ENCODE measurements around the gene ALG10B. TPM values are rescaled to one million over a fixed set of nuclear protein-coding genes. Genes with fewer than 3 reads are reported as not detected.
"Not testable (repeated sequence)": the region's sequence is repeated elsewhere in the genome, so short reads cannot be mapped to it uniquely, and the experiment has no call there.

The ALG10B gene
- total RNA-seq, 2 donors from 2014 or later: 5.5 to 6.2 TPM

GRCh38 chr12:38289396-38289795 is 27.2 kb upstream of the ALG10B start:
- no peaks in the 10 kb centered on the region for H3K36me3 ChIP-seq
- no peaks in the 10 kb centered on the region for H3K27me3 ChIP-seq (replicated peaks; ENCODE audit: insufficient read depth)
- no peaks in the 10 kb centered on the region for H3K9me3 ChIP-seq
- no peak for ATAC-seq (ENCODE audit: insufficient number of reproducible peaks, low FRiP score, low read depth)
- no peak for TF ChIP-seq CTCF (IDR thresholded peaks at IDR 0.05)
- no peaks in the 10 kb centered on the region for H3K4me1 ChIP-seq (ENCODE audit: control insufficient read depth in 1 of 2, low read depth in 2 of 2)
- no peak for DNase-seq (ENCODE audit: low spot score)
- no peak overlapping the region for H3K27ac ChIP-seq
- H3K4me3 ChIP-seq: no peak overlapping the region

GRCh38 chr12:38291160-38291559 is 25.4 kb upstream of the ALG10B start:
- DNase-seq (ENCODE audit: low spot score) (no peak), ATAC-seq (ENCODE audit: insufficient number of reproducible peaks, low FRiP score, low read depth) (no peak)
- no peaks in the 10 kb centered on the region for H3K9me3 ChIP-seq
- H3K27ac ChIP-seq: no peak overlapping the region
- no peaks in the 10 kb centered on the region for H3K4me1 ChIP-seq (ENCODE audit: control insufficient read depth in 1 of 2, low read depth in 2 of 2)
- H3K27me3 ChIP-seq (replicated peaks; ENCODE audit: insufficient read depth): no peaks in the 10 kb centered on the region
- no peak overlapping the region for H3K4me3 ChIP-seq
- TF ChIP-seq CTCF (IDR thresholded peaks at IDR 0.05): no peak
- H3K36me3 ChIP-seq: no peaks in the 10 kb centered on the region

- H3K4me3 ChIP-seq; H3K27ac ChIP-seq; H3K27me3 ChIP-seq (replicated peaks; ENCODE audit: insufficient read depth); ATAC-seq (ENCODE audit: insufficient number of reproducible peaks, low FRiP score, low read depth); H3K9me3 ChIP-seq; H3K4me1 ChIP-seq (ENCODE audit: control insufficient read depth in 1 of 2, low read depth in 2 of 2); H3K36me3 ChIP-seq; DNase-seq (ENCODE audit: low spot score): not testable (repeated sequence)
These were observed 13.6 kb upstream of the ALG10B start for GRCh38 chr12:38302972-38303371.

GRCh38 chr12:38321966-38322365 is 5.4 kb downstream of the ALG10B start:
- H3K4me3 ChIP-seq; ATAC-seq (ENCODE audit: insufficient number of reproducible peaks, low FRiP score, low read depth); H3K27ac ChIP-seq; H3K36me3 ChIP-seq; DNase-seq (ENCODE audit: low spot score); H3K9me3 ChIP-seq; H3K27me3 ChIP-seq (replicated peaks; ENCODE audit: insufficient read depth): not testable (repeated sequence)
- H3K4me1 ChIP-seq (ENCODE audit: control insufficient read depth in 1 of 2, low read depth in 2 of 2): peaks cover 3 to 11% of the 10 kb centered on the region in 2 donors

GRCh38 chr12:38324912-38325311 is 8.3 kb downstream of the ALG10B start:
- H3K27ac ChIP-seq: no peak overlapping the region
- DNase-seq (ENCODE audit: low spot score) (no peak), ATAC-seq (ENCODE audit: insufficient number of reproducible peaks, low FRiP score, low read depth) (no peak)
- no peak for TF ChIP-seq CTCF (IDR thresholded peaks at IDR 0.05)
- H3K9me3 ChIP-seq: no peaks in the 10 kb centered on the region
- no peak overlapping the region for H3K4me3 ChIP-seq
- H3K4me1 ChIP-seq (ENCODE audit: control insufficient read depth in 1 of 2, low read depth in 2 of 2): no peaks in the 10 kb centered on the region
- H3K36me3 ChIP-seq: no peaks in the 10 kb centered on the region
- H3K27me3 ChIP-seq (replicated peaks; ENCODE audit: insufficient read depth): no peaks in the 10 kb centered on the region

- no peaks in the 10 kb centered on the region for H3K27me3 ChIP-seq (replicated peaks; ENCODE audit: insufficient read depth)
- no peak for TF ChIP-seq CTCF (IDR thresholded peaks at IDR 0.05)
- ATAC-seq (ENCODE audit: insufficient number of reproducible peaks, low FRiP score, low read depth) (no peak), DNase-seq (ENCODE audit: low spot score) (no peak)
- H3K27ac ChIP-seq: no peak overlapping the region
- no peak overlapping the region for H3K4me3 ChIP-seq
- H3K9me3 ChIP-seq: no peaks in the 10 kb centered on the region
- H3K4me1 ChIP-seq (ENCODE audit: control insufficient read depth in 1 of 2, low read depth in 2 of 2): no peaks in the 10 kb centered on the region
- H3K36me3 ChIP-seq: no peaks in the 10 kb centered on the region
These were observed 10.8 kb downstream of the ALG10B start for GRCh38 chr12:38327356-38327755.

All from thoracic aorta (tissue), 2 donors.